ENCODE measurements around the gene CFAP58.

The CFAP58 gene

GRCh38 chr10:104472957-104473745, 119.5 kb downstream of the CFAP58 start:
- in situ Hi-C loops (cut with HindIII; ENCODE audit: low sequenced_read_pairs), result no loop called here

DNA sequence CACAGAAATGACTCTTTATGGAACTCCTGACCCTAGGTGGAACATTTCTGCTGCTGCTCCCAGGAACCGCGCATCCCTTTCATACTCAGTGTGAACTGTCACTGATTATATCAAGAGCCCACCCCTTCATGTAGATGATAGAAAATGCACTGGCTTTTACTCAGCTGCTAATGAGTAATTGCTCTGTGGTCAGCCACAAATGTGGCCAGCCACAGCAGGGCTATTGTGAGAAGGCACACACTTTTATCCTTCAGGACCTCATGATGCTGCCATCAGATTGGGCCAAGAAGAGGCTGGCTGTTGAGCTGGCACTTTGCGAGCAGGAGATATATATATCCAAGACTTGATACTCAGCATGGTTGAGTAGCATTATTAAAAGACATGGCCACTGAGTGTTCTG, 124.7 kb downstream of the CFAP58 start:
- in situ Hi-C loops (cut with HindIII; ENCODE audit: low sequenced_read_pairs), result no loop called here

DNA sequence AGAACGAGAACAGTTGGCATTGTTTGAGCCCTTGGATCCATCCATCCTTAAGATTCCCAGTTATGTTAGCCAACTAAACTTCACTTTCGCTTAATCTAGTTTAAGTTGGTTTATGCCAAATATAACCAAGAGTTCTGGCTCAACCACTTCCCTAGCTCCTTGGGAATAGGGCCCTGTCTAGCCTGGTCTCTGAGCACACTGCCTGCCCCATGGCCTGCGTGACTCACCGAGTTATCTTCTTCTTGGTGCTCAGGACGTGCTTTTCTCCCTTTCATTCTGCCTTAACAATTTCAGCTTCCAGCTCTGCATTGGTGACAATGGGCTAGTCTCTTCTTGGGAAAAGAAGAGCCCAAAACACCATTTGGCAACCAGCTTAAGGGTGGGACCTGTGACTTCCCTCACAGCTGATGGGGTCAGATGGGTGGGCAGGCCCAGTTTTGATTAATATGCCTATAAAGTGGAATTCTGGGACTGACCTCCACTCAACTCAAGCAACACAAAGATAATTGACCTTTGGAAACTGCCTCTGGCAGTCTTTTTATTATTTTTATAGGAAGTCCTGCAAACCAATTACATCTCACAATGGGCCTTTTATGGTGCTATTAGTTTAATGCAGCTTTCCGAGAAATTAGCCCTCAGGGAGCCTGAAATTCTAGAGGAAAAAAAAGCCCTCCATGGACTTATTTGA, 126.4 kb downstream of the CFAP58 start:
- in situ Hi-C loops (cut with HindIII; ENCODE audit: low sequenced_read_pairs), result no loop called here

- in situ Hi-C loops (cut with HindIII; ENCODE audit: low sequenced_read_pairs), result no loop called here
Observed at GRCh38 chr10:104480797-104481196, 127.2 kb downstream of the CFAP58 start.

- in situ Hi-C loops (cut with HindIII; ENCODE audit: low sequenced_read_pairs), result no loop called here
Observed at GRCh38 chr10:104483582-104483981, 129.9 kb downstream of the CFAP58 start.

- in situ Hi-C loops (cut with HindIII; ENCODE audit: low sequenced_read_pairs), result no loop called here
Observed at GRCh38 chr10:104485632-104486031, 132.0 kb downstream of the CFAP58 start.

DNA sequence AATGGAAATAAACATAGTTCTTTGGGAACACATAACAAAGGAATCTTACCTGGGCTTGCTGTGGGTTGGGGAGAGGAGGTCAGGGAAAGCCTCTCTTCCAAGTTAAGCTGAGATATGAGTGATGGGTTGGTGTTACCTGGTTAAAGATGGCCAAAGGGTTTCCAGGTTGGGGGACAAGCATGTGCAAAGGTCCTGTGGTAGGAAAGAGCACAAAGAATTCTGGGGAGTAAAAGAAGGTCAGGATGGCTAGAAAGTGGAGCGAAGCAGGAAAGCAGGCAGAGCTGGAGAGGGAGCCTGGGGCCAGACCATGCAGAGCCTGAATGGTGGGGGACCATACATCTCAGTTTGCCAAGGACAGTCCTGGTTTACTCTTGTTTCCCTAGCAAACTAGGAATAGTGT, 133.2 kb downstream of the CFAP58 start:
- in situ Hi-C loops (cut with HindIII; ENCODE audit: low sequenced_read_pairs), result no loop called here

GRCh38 chr10:104487794-104488438, 134.3 kb downstream of the CFAP58 start:
- in situ Hi-C loops (cut with HindIII; ENCODE audit: low sequenced_read_pairs), result no loop called here

GRCh38 chr10:104488439-104488832, 134.8 kb downstream of the CFAP58 start:
- in situ Hi-C loops (cut with HindIII; ENCODE audit: low sequenced_read_pairs), result no loop called here

DNA sequence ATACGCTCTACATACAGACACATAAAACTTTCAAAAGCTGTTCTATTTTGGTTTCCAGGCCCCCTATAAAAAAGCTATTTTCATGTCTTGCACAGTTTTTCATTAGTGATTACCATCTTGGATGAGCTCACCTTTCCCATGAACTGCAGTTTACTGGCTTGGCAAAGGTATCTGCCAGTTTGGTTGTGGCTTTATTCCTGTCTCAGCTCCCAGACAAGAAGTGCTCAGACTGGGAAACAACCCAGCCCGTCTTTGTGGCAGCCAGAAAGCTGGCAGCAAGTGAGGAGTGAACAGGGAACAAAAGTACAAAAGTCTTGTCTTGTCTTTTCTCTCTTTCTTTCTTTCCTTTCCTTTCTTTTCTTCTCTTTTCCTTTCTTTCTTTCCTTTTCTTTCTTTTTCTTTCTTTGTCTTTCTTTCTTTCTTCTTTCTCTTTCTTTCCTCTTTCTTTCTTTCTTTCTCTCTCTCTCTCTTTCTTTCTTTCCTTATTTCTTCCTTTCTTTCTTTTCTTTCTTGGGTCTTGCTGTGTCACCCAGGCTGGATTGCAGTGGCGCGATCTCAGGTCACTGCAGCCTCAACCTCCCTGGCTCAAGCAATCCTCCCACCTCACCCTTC, 138.8 kb downstream of the CFAP58 start:
- in situ Hi-C loops (cut with HindIII; ENCODE audit: low sequenced_read_pairs), result no loop called here

DNA sequence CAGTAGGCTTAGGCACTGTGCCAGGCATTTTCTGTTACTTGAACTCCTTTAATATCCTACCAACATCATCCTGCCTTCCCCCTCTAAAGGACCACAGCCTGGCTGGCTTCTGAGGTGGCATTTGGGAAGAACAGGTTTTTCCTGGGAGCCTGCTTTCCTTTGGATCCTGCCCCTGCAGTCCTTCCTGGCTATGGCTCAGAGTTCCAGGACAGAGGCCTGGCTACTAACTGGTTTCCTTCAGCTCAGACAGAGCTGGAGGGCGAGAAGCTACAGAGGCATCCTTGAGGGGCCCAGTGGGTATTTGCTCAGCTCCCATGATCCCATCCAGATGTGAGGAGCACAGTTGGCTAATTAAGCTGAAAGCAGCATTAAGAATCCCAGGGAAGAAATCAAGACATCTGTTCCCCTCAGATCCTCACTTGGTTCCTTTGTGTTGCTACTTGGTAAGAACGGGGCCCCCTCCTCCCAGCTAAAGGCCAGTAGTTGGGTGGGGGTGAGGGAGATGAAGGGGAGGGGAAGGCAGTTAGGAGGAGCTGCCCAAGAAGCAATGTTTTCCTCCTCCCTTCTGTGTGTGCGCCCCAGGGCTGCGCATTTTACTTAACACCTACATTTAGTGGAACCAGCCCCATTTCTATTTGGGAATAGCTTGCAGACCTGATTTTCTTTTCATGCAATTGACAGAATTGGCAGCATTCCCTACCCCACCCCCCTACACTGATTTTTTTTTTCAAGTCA, 144.9 kb downstream of the CFAP58 start:
- in situ Hi-C loops (cut with HindIII; ENCODE audit: low sequenced_read_pairs), result no loop called here

DNA sequence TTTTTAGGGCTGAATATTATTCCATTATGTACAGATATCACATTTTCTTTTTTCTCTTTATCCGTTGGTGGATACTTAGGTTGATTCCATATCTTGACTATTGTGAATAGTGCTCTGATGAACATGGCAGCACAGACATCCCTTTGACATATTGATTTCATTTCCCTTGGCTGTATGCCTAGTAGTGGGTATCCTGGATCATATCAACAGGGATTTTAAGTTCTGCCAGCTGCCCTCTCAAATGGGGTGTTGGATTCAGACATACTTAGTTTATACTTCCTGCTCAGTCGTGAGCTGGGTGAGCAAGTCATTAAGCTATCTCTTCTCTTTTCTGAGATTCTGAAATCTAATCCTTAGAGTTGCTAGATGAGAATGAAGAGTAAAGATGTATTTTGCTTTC, 147.8 kb downstream of the CFAP58 start:
- in situ Hi-C loops (cut with HindIII; ENCODE audit: low sequenced_read_pairs), result no loop called here

- in situ Hi-C loops (cut with HindIII; ENCODE audit: low sequenced_read_pairs), result no loop called here
Observed at GRCh38 chr10:104501864-104502579, 148.4 kb downstream of the CFAP58 start.

- in situ Hi-C loops (cut with HindIII; ENCODE audit: low sequenced_read_pairs), result no loop called here
Observed at GRCh38 chr10:104502907-104503306, 149.3 kb downstream of the CFAP58 start.
